SIG-M5 (cell line): ENCODE measurements around the gene TRIM7.
"Not testable (repeated sequence)": the region's sequence is repeated elsewhere in the genome, so short reads cannot be mapped to it uniquely, and the experiment has no call there.

ENCODE experiments used
- DNase-seq: peaks from one replicate; lab custom pipeline; 2025; lab: John Stamatoyannopoulos, UW

TRIM7 gene

GRCh38 chr5:181149806-181150733, 54.9 kb downstream of the TRIM7 start:
- DNase-seq = no peak

- DNase-seq = no peak
These were observed 55.6 kb downstream of the TRIM7 start for GRCh38 chr5:181149355-181149754.

GRCh38 chr5:181146927-181147636, 57.9 kb downstream of the TRIM7 start, which contains the start of gene OR2V2:
OR2V2 (plus strand) TSS chr5:181147586; CDS start chr5:181154943, 7,357 bp downstream.
- not testable (repeated sequence) for DNase-seq

GRCh38 chr5:181145133-181145532, 59.9 kb downstream of the TRIM7 start:
- no peak for DNase-seq
